SU-DHL-6 (cell line): ENCODE results near the gene EIF1.

Experiments
- CTCF ChIP-seq: fragments of 200-600 bp; sonication (generic); IDR thresholded peaks from one replicate; pipeline ENCODE4 v1.5.1; 2017; ENCODE audit warnings: antibody characterized with exemption, mild to moderate bottlenecking, low read length, moderate library complexity; ENCODE audit not compliant: insufficient read depth, poor library complexity, severe bottlenecking
- EZH2phosphoT487 ChIP-seq: fragments of 200-600 bp; sonication (generic), shearing (Covaris generic); conservative IDR thresholded peaks from 2 replicates; pipeline ENCODE4 v1.6.1; 2018; ENCODE audit warnings: mild to moderate bottlenecking, antibody characterized with exemption, low read length, moderate library complexity, mixed read lengths

- TF ChIP-seq CTCF (no peak), EZH2phosphoT487 (no peak)
Observed at GRCh38 chr17:41639492-41640473, 48.9 kb upstream of the EIF1 start.
